Esophagus mucosa (tissue), 1 donor: ENCODE results near the gene PDLIM3. TPM values are rescaled to one million over a fixed set of nuclear protein-coding genes. Genes with fewer than 3 reads are reported as not detected.

Source experiments
- ATAC-seq: fragments of 200-7000 bp; cut with Tn5 transposase; one replicate; pipeline ENCODE4 v1.9.1; 2020
- total RNA-seq: library from RNA; stranded (reverse); gene quantifications from one replicate; pipeline ENCODE4 v1.2.4, GENCODE V29; 2023
- donor health status: DM: yes; HTN: yes; CAD: no.

PDLIM3 gene
- total RNA-seq, 1 donor from 2014 or later = 6.4 TPM

GRCh38 chr4:185469580-185470154 is 65.6 kb downstream of the PDLIM3 start:
- ATAC-seq = no peak

GRCh38 chr4:185468999-185469398 is 66.3 kb downstream of the PDLIM3 start:
- no peak for ATAC-seq

- ATAC-seq = no peak
Measured at GRCh38 chr4:185467991-185468390, 67.3 kb downstream of the PDLIM3 start.

GRCh38 chr4:185467101-185467500 is 68.2 kb downstream of the PDLIM3 start:
- ATAC-seq = no peak

- ATAC-seq = no peak
Measured at GRCh38 chr4:185465707-185466106, 69.6 kb downstream of the PDLIM3 start.

- ATAC-seq = no peak
Measured at GRCh38 chr4:185464887-185465286, 70.4 kb downstream of the PDLIM3 start.

GRCh38 chr4:185464183-185464582 is 71.1 kb downstream of the PDLIM3 start:
- ATAC-seq = no peak

GRCh38 chr4:185463541-185463940 is 71.8 kb downstream of the PDLIM3 start:
- ATAC-seq = no peak

GRCh38 chr4:185461565-185461964 is 73.7 kb downstream of the PDLIM3 start:
- ATAC-seq = no peak

- no peak for ATAC-seq
Measured at GRCh38 chr4:185457136-185457535, 78.2 kb downstream of the PDLIM3 start.

- ATAC-seq = no peak
Measured at GRCh38 chr4:185456131-185456530, 79.2 kb downstream of the PDLIM3 start.

Other genes with a start within 250 kb of the PDLIM3 start
- 0.60 TPM for gene LRP2BP, start 139.6 kb downstream of the PDLIM3 start, total RNA-seq
- gene ANKRD37, start 138.7 kb downstream of the PDLIM3 start, total RNA-seq = 36.3 TPM
- gene UFSP2, start 109.5 kb downstream of the PDLIM3 start, total RNA-seq = 28.3 TPM
- gene CCDC110, start 63.8 kb downstream of the PDLIM3 start, total RNA-seq = 0.20 TPM